ENCODE measurements around the gene GPR142. TPM values are rescaled to one million over a fixed set of nuclear protein-coding genes. Genes with fewer than 3 reads are reported as not detected.

The GPR142 gene
- total RNA-seq, 1 experiment from 2014 or later = 0.33 TPM

DNA sequence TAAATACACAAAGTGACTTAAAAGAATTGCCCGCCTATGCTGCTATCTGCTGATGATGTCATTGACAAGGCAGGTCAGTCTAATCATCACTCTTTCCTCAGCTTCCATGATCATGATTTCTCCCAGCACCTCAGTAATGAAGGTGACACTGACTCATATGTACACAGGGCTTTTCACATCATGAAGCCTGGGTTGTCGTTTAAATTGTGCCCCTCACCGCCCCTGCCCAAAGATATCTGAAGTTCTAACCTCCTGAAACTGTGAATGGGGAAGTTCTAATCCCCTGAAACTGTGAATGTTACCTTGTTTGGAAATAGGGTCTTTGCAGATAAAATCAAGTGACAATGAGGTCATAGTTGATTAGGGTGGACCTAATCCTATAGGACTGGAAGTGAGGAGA lies 47.2 kb downstream of the GPR142 start:
- no peak overlapping the region for H2BK5ac ChIP-seq (ENCODE audit: insufficient read length, low read length)
- H3K27me3 Mint-ChIP-seq (ENCODE audit: low read depth) = peaks cover 7% of the 10 kb centered on the region
- peaks cover 4 to 11% of the 10 kb centered on the region in 2 experiments; a peak in 3 of 4 replicates for H3K4me1 Mint-ChIP-seq
- no peak overlapping the region for H2BK15ac ChIP-seq (ENCODE audit: low read depth, low read length)
- H3K27ac ChIP-seq (ENCODE audit: insufficient read length, low read depth, low read length) = no peak overlapping the region
- no peaks in the 10 kb centered on the region for H3K4me1 ChIP-seq (ENCODE audit: insufficient read depth, low read length)
- H3K4me2 ChIP-seq (ENCODE audit: insufficient read depth, insufficient read length, low read length) = no peak overlapping the region
- H3K14ac ChIP-seq (ENCODE audit: insufficient read depth, low read length) = no peak overlapping the region
- H3K79me2 ChIP-seq (ENCODE audit: insufficient read depth, low read length) = no peaks in the 10 kb centered on the region
- no peak overlapping the region for H3K4me3 Mint-ChIP-seq
- no peak overlapping the region for H4K91ac ChIP-seq (ENCODE audit: insufficient read length, low read depth, low read length)
- no peak overlapping the region for H3K4ac ChIP-seq (ENCODE audit: low read depth, low read length)
- H3K27me3 ChIP-seq (ENCODE audit: insufficient read depth, low read length) = no peaks in the 10 kb centered on the region
- TF ChIP-seq, protein P1, sequence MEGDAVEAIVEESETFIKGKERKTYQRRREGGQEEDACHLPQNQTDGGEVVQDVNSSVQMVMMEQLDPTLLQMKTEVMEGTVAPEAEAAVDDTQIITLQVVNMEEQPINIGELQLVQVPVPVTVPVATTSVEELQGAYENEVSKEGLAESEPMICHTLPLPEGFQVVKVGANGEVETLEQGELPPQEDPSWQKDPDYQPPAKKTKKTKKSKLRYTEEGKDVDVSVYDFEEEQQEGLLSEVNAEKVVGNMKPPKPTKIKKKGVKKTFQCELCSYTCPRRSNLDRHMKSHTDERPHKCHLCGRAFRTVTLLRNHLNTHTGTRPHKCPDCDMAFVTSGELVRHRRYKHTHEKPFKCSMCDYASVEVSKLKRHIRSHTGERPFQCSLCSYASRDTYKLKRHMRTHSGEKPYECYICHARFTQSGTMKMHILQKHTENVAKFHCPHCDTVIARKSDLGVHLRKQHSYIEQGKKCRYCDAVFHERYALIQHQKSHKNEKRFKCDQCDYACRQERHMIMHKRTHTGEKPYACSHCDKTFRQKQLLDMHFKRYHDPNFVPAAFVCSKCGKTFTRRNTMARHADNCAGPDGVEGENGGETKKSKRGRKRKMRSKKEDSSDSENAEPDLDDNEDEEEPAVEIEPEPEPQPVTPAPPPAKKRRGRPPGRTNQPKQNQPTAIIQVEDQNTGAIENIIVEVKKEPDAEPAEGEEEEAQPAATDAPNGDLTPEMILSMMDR (conservative IDR thresholded peaks at IDR 0.05) = no peak
- peaks cover 0 to 6% (median 0%) of the 10 kb centered on the region in 3 experiments; a peak in 3 of 7 replicates for H3K36me3 Mint-ChIP-seq (ENCODE audit: insufficient read depth in 1 of 3, low read depth in 3 of 3)
- H3K23ac ChIP-seq (ENCODE audit: insufficient read length, low read depth, low read length) = no peak overlapping the region
- H3K23me2 ChIP-seq (ENCODE audit: insufficient read length, low read depth, low read length, poor library complexity, severe bottlenecking) = no peaks in the 10 kb centered on the region
- H2BK12ac ChIP-seq (ENCODE audit: insufficient read length, low read depth, low read length) = no peak overlapping the region
- peaks cover 0 to 6% of the 10 kb centered on the region in 2 experiments; a peak in 1 of 5 replicates for H3K9me3 Mint-ChIP-seq
- no peak overlapping the region for H3K18ac ChIP-seq (ENCODE audit: insufficient read length, low read depth, low read length)
- H2AFZ ChIP-seq (ENCODE audit: low read length) = no peak overlapping the region
- no peak overlapping the region for H4K8ac ChIP-seq (replicated peaks; ENCODE audit: insufficient read length, low read depth, low read length)
- no peak overlapping the region for H3T11ph ChIP-seq (ENCODE audit: low read length)
- no CpG with 5 or more reads among the region's 3 CpGs for WGBS (ENCODE audit: extremely low coverage, insufficient read length, low lambda C conversion rate)
- H4K5ac ChIP-seq (ENCODE audit: insufficient read length, low read depth, low read length) = no peak overlapping the region
- H3K9ac ChIP-seq (ENCODE audit: extremely low read depth, insufficient read length, low read length) = no peak overlapping the region
- no peak overlapping the region for H3K56ac ChIP-seq (ENCODE audit: insufficient read length, low read depth, low read length)
- no peak overlapping the region for H2AK5ac ChIP-seq (ENCODE audit: insufficient read length, low read length)
- no peak for DNase-seq
- no peak overlapping the region for H2BK120ac ChIP-seq (ENCODE audit: low read depth, low read length, poor library complexity, severe bottlenecking)
- no peak overlapping the region for H2BK20ac ChIP-seq (ENCODE audit: low read depth, low read length, poor library complexity, severe bottlenecking)
- H3K27ac Mint-ChIP-seq = no peak overlapping the region
- no peaks in the 10 kb centered on the region for H3K79me1 ChIP-seq (ENCODE audit: insufficient read depth, low read depth, low read length, poor library complexity, severe bottlenecking)
- H4K20me1 ChIP-seq (ENCODE audit: control insufficient read depth, insufficient read depth, insufficient read length) = no peaks in the 10 kb centered on the region
- H3K9me3 ChIP-seq (ENCODE audit: control insufficient read depth, low read depth, low read length) = no peaks in the 10 kb centered on the region
